Keratinocyte (primary cell): Measurements from ENCODE around the gene RYR1. TPM values are rescaled to one million over a fixed set of nuclear protein-coding genes. Genes with fewer than 3 reads are reported as not detected.

ENCODE experiments used
- DNase-seq: peaks from one replicate; pipeline ENCODE4 v3.0.0-alpha.2; 2011; ENCODE audit warnings: low read depth, missing footprints, low spot score
- FAIRE-seq: peaks from 2 replicates; lab custom pipeline; 2011; peaks lifted over from hg19 to GRCh38; lab: Jason Lieb, UNC
- H2AFZ ChIP-seq: 2 replicates; pipeline ENCODE4 v1.6.0; 2012; ENCODE audit warnings: low read length, control low read depth, inconsistent platforms; ENCODE audit not compliant: control insufficient read depth
- H3K27ac ChIP-seq: 2 replicates; pipeline ENCODE4 v1.5.1; 2011; ENCODE audit warnings: low read length; ENCODE audit not compliant: control insufficient read depth, insufficient read depth
- H3K27me3 ChIP-seq: 3 replicates; pipeline ENCODE4 v1.6.0; 2011; ENCODE audit warnings: low read length; ENCODE audit not compliant: control insufficient read depth, insufficient read depth; ENCODE audit errors: extremely low read depth
- H3K36me3 ChIP-seq, 2 experiments: 2 replicates in 1 of 2; 3 replicates in 1 of 2; pipeline ENCODE4 v1.5.1; 2011; ENCODE audit warnings: low read length in 2 of 2, mild to moderate bottlenecking in 1 of 2; ENCODE audit not compliant: control insufficient read depth in 2 of 2, insufficient read depth in 2 of 2; ENCODE audit errors: extremely low read depth in 1 of 2
- H3K4me1 ChIP-seq: 3 replicates; pipeline ENCODE4 v1.5.1; 2011; ENCODE audit warnings: low read length; ENCODE audit not compliant: control insufficient read depth, insufficient read depth; ENCODE audit errors: extremely low read depth
- H3K4me2 ChIP-seq: 3 replicates; pipeline ENCODE4 v1.6.0; 2011; ENCODE audit warnings: low read depth, low read length; ENCODE audit not compliant: control insufficient read depth, insufficient read depth; ENCODE audit errors: extremely low read depth
- H3K4me3 ChIP-seq, 3 experiments: fragments of 200-600 bp in 1 of 3; sonication (generic) in 1 of 3; 2 replicates in 2 of 3; 3 replicates in 1 of 3; pipeline ENCODE4 v1.5.1; 2011 to 2016; ENCODE audit warnings: low read length in 3 of 3, mild to moderate bottlenecking in 3 of 3, control low read depth in 2 of 3, inconsistent platforms in 1 of 3, low read depth in 1 of 3, mixed read lengths in 1 of 3, mixed run types in 1 of 3, moderate library complexity in 1 of 3; ENCODE audit not compliant: control insufficient read depth in 2 of 3, insufficient read depth in 2 of 3; ENCODE audit errors: extremely low read depth in 1 of 3
- H3K79me2 ChIP-seq: 2 replicates; pipeline ENCODE4 v1.6.0; 2012; ENCODE audit warnings: low read length; ENCODE audit not compliant: control insufficient read depth, insufficient read depth
- H3K9ac ChIP-seq: 3 replicates; pipeline ENCODE4 v1.6.0; 2011; ENCODE audit warnings: low read length; ENCODE audit not compliant: control insufficient read depth, insufficient read depth; ENCODE audit errors: extremely low read depth
- H3K9me1 ChIP-seq: 3 replicates; pipeline ENCODE4 v1.6.0; 2011; ENCODE audit warnings: low read length; ENCODE audit not compliant: control insufficient read depth, insufficient read depth; ENCODE audit errors: extremely low read depth
- H3K9me3 ChIP-seq: 2 replicates; pipeline ENCODE4 v1.5.1; 2012; ENCODE audit warnings: low read depth, low read length; ENCODE audit not compliant: control insufficient read depth
- H4K20me1 ChIP-seq: 3 replicates; pipeline ENCODE4 v1.6.0; 2011; ENCODE audit warnings: low read length; ENCODE audit not compliant: control insufficient read depth, insufficient read depth; ENCODE audit errors: extremely low read depth
- CTCF ChIP-seq, 3 experiments: IDR thresholded peaks in 1 of 3; conservative IDR thresholded peaks in 1 of 3; optimal IDR thresholded peaks in 1 of 3; 2 replicates in 2 of 3; 3 replicates in 1 of 3; pipeline versions ENCODE3 to v1.5.1; 2011; ENCODE audit warnings: low read length in 3 of 3, mild to moderate bottlenecking in 3 of 3, moderate library complexity in 2 of 3, control low read depth in 1 of 3, inconsistent platforms in 1 of 3; ENCODE audit not compliant: insufficient read depth in 2 of 3; ENCODE audit errors: extremely low read depth in 1 of 3
- EZH2 ChIP-seq: IDR thresholded peaks from one replicate; pipeline ENCODE4 v1.6.1; 2012; ENCODE audit warnings: inconsistent platforms, mild to moderate bottlenecking, low read length, moderate library complexity
- dilution Hi-C: fragments of 300-500 bp; cut with MboI; formaldehyde crosslinking; loops from one replicate; pipeline ENCODE4 v1.7.0; 2020; ENCODE audit warnings: low sequenced_read_pairs; ENCODE audit not compliant: extremely low pct_ligation_motif_present
- polyA plus RNA-seq, 5 experiments: library from polyadenylated mRNA; depleted of rRNA in 3 of 5; stranded (reverse) in 3 of 5; stranded (forward) in 1 of 5; unstranded in 1 of 5; fragments of >200 nt; gene quantifications; 1 replicate in 1 of 5; 2 replicates in 3 of 5; 3 replicates in 1 of 5; pipeline versions ENCODE4 v1.2.1 to v1.2.3, GENCODE V29; 2011 to 2012; ENCODE audit warnings: missing spikeins in 2 of 5, low read depth in 1 of 5, low replicate concordance in 1 of 5

Gene RYR1
- polyA plus RNA-seq, 1 donor (not counting 4 experiments of a cell fraction or from before 2014, with no cell fraction given), result 0.41 TPM

GRCh38 chr19:38499532-38499931 lies 66.0 kb downstream of the RYR1 start:
- H3K79me2 ChIP-seq, result no peaks in the 10 kb centered on the region
- no peaks in the 10 kb centered on the region for H3K9me3 ChIP-seq
- no peaks in the 10 kb centered on the region for H3K27me3 ChIP-seq
- DNase-seq, result no peak
- dilution Hi-C loops, result no loop called here
- no peak overlapping the region for H3K9ac ChIP-seq
- H4K20me1 ChIP-seq, result no peaks in the 10 kb centered on the region
- no peaks in the 10 kb centered on the region for H3K9me1 ChIP-seq
- FAIRE-seq, result no peak
- H3K4me1 ChIP-seq, result no peaks in the 10 kb centered on the region
- no peak overlapping the region for H2AFZ ChIP-seq
- H3K4me3 ChIP-seq, result no peak overlapping the region
- no peak overlapping the region for H3K27ac ChIP-seq
- H3K4me2 ChIP-seq, result no peak overlapping the region
- H3K36me3 ChIP-seq, result no peaks in the 10 kb centered on the region
- TF ChIP-seq EZH2, result no peak
- TF ChIP-seq CTCF (optimal IDR thresholded peaks at IDR 0.05 in 1 of 3, IDR thresholded peaks at IDR 0.05 in 1 of 3, conservative IDR thresholded peaks at IDR 0.05 in 1 of 3; ENCODE audit: extremely low read depth in 1 of 3, insufficient read depth in 2 of 3, low read length in 3 of 3), result no peak

- no peaks in the 10 kb centered on the region for H3K9me1 ChIP-seq
- no peak overlapping the region for H3K9ac ChIP-seq
- H3K9me3 ChIP-seq, result no peaks in the 10 kb centered on the region
- H3K4me2 ChIP-seq, result no peak overlapping the region
- dilution Hi-C loops, result no loop called here
- no peak for TF ChIP-seq EZH2
- TF ChIP-seq CTCF (optimal IDR thresholded peaks at IDR 0.05 in 1 of 3, IDR thresholded peaks at IDR 0.05 in 1 of 3, conservative IDR thresholded peaks at IDR 0.05 in 1 of 3; ENCODE audit: extremely low read depth in 1 of 3, insufficient read depth in 2 of 3, low read length in 3 of 3), result no peak
- no peak for FAIRE-seq
- no peaks in the 10 kb centered on the region for H3K79me2 ChIP-seq
- H3K4me1 ChIP-seq, result no peaks in the 10 kb centered on the region
- no peaks in the 10 kb centered on the region for H3K27me3 ChIP-seq
- no peaks in the 10 kb centered on the region for H4K20me1 ChIP-seq
- no peak for DNase-seq
- no peak overlapping the region for H3K4me3 ChIP-seq
- no peak overlapping the region for H2AFZ ChIP-seq
- H3K36me3 ChIP-seq, result no peaks in the 10 kb centered on the region
- H3K27ac ChIP-seq, result no peak overlapping the region
Measured at GRCh38 chr19:38500450-38500849, 67.0 kb downstream of the RYR1 start.
